GM08714 (cell line): ENCODE results near the gene PPDPF.
"Not testable (repeated sequence)": the region's sequence is repeated elsewhere in the genome, so short reads cannot be mapped to it uniquely, and the experiment has no call there.

Experiments used
- H3K4me3 ChIP-seq: fragments of 200-500 bp; sonication (Bioruptor generic); 2 replicates; pipeline ENCODE4 v1.5.1; 2014; ENCODE audit warnings: mild to moderate bottlenecking, low read length, inconsistent platforms
- ZNF274 ChIP-seq: IDR thresholded peaks from 2 replicates; pipeline ENCODE4 v1.6.1; 2012; ENCODE audit warnings: mild to moderate bottlenecking, low read depth, low read length

Gene PPDPF

GRCh38 chr20:63558804-63559484 lies 38.4 kb downstream of the PPDPF start:
- no peak overlapping the region for H3K4me3 ChIP-seq
- no peak for TF ChIP-seq ZNF274

DNA sequence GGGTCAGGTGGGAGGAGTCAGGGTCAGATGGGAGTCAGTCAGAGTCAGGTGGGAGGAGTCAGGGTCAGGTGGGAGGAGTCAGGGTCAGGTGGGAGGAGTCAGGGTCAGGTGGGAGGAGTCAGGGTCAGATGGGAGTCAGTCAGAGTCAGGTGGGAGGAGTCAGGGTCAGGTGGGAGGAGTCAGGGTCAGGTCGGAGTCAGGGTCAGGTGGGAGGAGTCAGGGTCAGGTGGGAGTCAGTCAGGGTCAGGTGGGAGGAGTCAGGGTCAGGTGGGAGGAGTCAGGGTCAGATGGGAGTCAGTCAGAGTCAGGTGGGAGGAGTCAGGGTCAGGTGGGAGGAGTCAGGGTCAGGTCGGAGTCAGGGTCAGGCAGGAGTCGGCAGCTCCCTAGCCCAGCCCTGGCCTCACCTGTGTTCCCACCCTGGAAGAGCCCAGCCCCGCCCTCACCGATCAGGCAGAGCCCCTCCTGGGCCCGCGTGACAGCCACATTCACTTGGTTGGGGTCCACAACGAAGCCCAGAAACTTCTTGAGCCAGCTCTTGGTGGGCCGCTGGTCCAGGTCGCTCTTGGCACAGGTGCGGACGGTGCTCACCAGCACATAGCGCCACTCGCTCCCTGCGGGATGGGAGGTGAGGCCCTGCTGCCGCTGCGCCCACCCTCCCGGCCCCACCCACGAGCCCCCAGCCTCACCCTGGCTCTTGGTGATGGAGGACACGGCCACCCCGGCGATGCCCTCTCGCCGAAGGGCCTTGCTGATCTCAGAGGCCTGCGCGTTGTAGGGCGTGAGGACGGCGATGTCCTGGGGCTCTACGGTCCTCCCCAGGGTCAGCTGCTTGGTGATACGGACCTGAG lies 39.1 kb downstream of the PPDPF start:
- not testable (repeated sequence) for H3K4me3 ChIP-seq

DNA sequence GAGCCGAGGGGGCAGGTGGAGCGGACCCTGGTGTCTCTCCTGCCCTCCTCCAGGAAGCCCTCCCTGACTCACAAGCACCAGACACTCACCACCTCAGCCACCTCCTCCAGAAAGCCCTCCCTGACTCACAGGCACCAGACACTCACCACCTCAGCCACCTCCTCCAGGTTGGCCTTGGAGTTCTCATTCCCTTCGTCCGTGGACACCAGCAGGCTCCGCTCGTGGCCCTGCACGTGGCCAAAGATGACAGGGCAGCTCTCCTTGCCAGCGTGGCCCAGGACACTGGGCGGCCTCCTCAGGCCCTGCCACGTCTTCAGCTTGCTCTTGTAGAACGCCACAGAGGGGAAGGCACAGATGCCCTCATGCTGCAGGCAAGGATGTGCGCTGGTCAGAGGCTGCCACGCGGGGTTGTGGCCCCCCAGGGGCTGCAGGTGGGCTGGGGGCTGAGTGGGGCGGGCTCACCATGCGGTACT lies 39.8 kb downstream of the PPDPF start:
- no peak overlapping the region for H3K4me3 ChIP-seq
- TF ChIP-seq ZNF274 = no peak

DNA sequence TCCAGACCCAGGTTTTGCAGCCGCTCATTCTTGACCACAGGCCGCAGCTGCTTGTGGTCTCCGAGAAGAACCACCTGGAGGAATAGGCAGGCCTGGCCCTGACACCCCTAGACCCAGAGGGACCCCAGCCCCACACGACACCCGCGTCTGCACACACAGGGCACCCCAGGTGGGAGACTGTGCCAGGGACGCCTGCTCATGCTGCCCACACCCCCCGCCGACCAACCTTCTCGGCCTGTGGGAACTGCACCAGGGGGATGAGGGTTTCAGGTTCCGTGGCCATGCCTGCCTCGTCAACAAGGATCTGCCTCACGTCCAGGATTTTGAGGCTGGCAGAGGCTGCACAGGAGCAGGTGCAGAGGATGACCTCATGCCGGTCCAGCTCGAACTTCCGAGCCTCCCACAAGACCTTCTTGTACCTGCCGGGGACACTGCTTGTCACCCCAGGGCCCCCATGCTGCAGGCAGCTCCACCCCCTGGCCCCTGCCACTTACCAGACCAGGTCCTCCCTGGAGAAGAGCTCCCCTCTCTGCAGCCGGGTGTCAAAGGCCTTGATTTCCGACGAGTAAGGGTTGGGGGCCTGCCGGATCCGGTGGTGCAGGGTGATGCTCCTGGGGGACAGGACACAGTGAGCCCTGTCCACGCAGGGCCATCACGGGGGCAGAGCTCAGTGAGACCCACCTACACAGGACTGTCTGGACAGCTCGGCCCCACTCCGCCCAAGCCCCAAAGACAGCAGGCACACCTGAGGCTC lies 40.5 kb downstream of the PPDPF start:
- H3K4me3 ChIP-seq = no peak overlapping the region
- TF ChIP-seq ZNF274 = no peak

GRCh38 chr20:63561624-63562396 lies 41.2 kb downstream of the PPDPF start:
- H3K4me3 ChIP-seq = no peak overlapping the region
- no peak for TF ChIP-seq ZNF274

- no peak for TF ChIP-seq ZNF274
- no peak overlapping the region for H3K4me3 ChIP-seq
Observed at GRCh38 chr20:63562461-63563224, 42.1 kb downstream of the PPDPF start.

GRCh38 chr20:63563225-63563935 lies 42.8 kb downstream of the PPDPF start:
- H3K4me3 ChIP-seq = no peak overlapping the region

GRCh38 chr20:63564036-63564810 lies 43.7 kb downstream of the PPDPF start:
- no peak overlapping the region for H3K4me3 ChIP-seq
- no peak for TF ChIP-seq ZNF274

More at GRCh38 chr20:63563225-63563935, 42.8 kb downstream of the PPDPF start:
- TF ChIP-seq ZNF274 = no peak

DNA sequence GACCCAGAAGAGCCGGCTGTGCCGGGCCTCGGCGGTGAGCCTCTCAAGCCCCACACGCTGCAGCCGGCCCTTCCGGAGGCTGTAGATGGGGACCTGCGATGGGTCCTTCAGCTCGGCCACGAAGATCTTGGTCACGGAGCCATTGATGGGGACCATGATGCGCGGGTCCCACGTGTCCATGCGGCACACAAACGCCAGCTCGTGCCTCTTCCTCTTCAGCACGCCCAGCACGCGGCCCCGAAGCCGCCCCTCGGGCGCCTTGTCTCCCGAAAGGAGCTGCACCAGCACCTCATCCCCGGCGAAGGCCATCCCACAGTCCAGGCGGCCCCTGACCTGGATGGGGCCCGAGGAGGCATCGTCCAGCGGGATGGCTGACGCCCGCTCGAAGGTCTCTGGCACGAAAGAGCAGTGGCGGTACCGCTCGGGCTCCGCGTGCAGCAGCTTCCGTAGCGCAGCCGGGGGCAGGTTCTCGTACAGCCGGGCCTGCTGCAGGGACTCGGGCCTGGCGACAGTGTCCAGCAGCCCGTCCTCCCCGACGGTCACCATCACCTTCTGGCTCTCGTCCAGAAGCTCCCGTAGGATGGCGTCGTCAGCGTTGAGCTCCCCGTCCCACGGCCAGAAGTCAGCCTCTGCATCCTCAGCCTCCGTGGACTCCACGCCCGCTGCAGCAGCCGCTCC lies 44.6 kb downstream of the PPDPF start:
- TF ChIP-seq ZNF274 = no peak
- H3K4me3 ChIP-seq = no peak overlapping the region

DNA sequence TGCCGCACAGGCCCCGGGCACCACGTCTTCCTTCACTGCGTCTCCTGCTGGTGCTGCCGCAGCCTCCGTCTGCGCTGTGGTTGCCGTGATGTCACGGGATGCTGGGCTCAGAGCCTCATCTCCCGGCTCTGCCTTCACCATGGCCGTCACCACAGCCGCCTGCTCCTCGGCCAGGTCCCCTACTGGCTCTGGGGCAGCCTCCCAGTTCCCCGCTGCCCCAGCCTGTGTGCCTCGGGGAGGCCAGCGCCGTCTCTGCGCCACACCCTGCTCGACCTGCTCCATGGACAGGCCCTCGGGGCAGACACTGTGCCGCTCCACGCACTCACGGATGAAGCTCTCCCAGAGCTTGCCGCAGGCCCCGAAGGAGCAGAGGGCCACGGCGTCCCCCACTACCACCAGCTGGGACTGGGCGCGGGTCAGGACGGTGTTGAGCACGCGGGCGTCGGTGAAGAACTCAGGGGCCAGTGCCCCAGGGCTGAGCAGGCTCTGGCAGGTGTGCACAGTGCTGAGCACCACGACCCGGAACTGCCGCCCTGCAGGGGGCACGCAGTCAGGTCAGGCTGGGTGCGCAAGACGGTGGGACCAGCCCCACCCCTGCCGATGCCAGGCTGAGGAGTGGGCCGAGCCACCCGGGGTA lies 45.3 kb downstream of the PPDPF start:
- no peak overlapping the region for H3K4me3 ChIP-seq
- no peak for TF ChIP-seq ZNF274
